Liver (tissue), 3 donors: Measurements from ENCODE around the gene SGCD.

Experiments
- EGR1 ChIP-seq, 2 donors: IDR thresholded peaks; 2 replicates each; pipeline ENCODE4 v1.6.1; 2016 to 2018; ENCODE audit warnings: antibody characterized with exemption in 2 of 2, low read depth in 2 of 2
- FOXA1 ChIP-seq: IDR thresholded peaks from 2 replicates; pipeline ENCODE4 v1.6.1; 2016; ENCODE audit warnings: antibody characterized with exemption
- GABPA ChIP-seq, 2 donors: IDR thresholded peaks in 1 of 2; conservative IDR thresholded peaks in 1 of 2; 2 replicates each; pipeline ENCODE4 v1.6.1; 2016; ENCODE audit warnings: antibody characterized with exemption in 2 of 2, mild to moderate bottlenecking in 1 of 2, moderate library complexity in 1 of 2
- HNF4A ChIP-seq, 2 donors: conservative IDR thresholded peaks; 2 replicates each; pipeline ENCODE4 v1.6.1; 2016; ENCODE audit warnings: antibody characterized with exemption in 2 of 2, mild to moderate bottlenecking in 2 of 2
- HNF4G ChIP-seq: IDR thresholded peaks from 2 replicates; pipeline ENCODE4 v1.6.1; 2016; ENCODE audit warnings: antibody characterized with exemption
- JUND ChIP-seq, 2 donors: IDR thresholded peaks; 2 replicates each; pipeline ENCODE4 v1.6.1; 2016; ENCODE audit warnings: antibody characterized with exemption in 2 of 2
- NR2F2 ChIP-seq: IDR thresholded peaks from 2 replicates; pipeline ENCODE4 v1.6.1; 2016; ENCODE audit warnings: antibody characterized with exemption
- RAD21 ChIP-seq, 2 donors: IDR thresholded peaks; 2 replicates each; pipeline ENCODE4 v1.6.1; 2016; ENCODE audit warnings: antibody characterized with exemption in 2 of 2, mild to moderate bottlenecking in 2 of 2
- SP1 ChIP-seq: IDR thresholded peaks from 2 replicates; pipeline ENCODE4 v1.6.1; 2018; ENCODE audit warnings: antibody characterized with exemption, mild to moderate bottlenecking
- TAF1 ChIP-seq: conservative IDR thresholded peaks from 2 replicates; pipeline ENCODE4 v1.6.1; 2016; ENCODE audit warnings: antibody characterized with exemption, mild to moderate bottlenecking
- YY1 ChIP-seq: IDR thresholded peaks from 2 replicates; pipeline ENCODE4 v1.6.1; 2016; ENCODE audit warnings: antibody characterized with exemption, mild to moderate bottlenecking
- TF ChIP-seq, protein P1 (sequence below): fragments of 150-350 bp; IDR thresholded peaks from 2 replicates; pipeline ENCODE4 v1.5.1; 2017; ENCODE audit warnings: improper control_type of control experiment, low read depth, low read length; ENCODE audit not compliant: missing input control
- TF ChIP-seq, protein P2 (sequence below): IDR thresholded peaks from 2 replicates; pipeline ENCODE4 v1.6.1; 2016; ENCODE audit warnings: antibody characterized with exemption, mild to moderate bottlenecking
- TF ChIP-seq, protein P3 (sequence below): IDR thresholded peaks from 2 replicates; pipeline ENCODE4 v1.6.1; 2016; ENCODE audit warnings: antibody characterized with exemption
- donor health status: healthy.
- donor health status: healthy.

DNA sequence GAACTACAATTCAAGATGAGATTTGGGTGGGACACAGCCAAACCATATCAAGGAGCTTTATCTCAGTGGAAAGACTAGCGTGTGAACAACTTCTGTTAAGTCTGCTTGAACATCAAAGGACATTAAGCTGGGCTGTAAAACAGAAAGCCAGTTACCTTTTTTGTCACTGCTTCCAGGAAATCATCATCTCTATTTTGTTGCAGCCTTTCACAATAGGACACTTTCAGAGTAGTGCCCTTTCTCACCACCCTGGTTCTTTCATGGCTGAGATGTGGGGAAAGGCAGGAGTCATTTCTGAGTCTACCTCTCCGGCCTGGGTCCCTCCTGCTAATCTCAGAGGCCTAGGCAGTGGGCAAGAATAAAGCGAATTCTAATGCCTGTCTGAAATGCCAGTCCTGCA lies 426.9 kb downstream of the SGCD start:
- TF ChIP-seq FOXA1 = no peak
- TF ChIP-seq, protein P1, sequence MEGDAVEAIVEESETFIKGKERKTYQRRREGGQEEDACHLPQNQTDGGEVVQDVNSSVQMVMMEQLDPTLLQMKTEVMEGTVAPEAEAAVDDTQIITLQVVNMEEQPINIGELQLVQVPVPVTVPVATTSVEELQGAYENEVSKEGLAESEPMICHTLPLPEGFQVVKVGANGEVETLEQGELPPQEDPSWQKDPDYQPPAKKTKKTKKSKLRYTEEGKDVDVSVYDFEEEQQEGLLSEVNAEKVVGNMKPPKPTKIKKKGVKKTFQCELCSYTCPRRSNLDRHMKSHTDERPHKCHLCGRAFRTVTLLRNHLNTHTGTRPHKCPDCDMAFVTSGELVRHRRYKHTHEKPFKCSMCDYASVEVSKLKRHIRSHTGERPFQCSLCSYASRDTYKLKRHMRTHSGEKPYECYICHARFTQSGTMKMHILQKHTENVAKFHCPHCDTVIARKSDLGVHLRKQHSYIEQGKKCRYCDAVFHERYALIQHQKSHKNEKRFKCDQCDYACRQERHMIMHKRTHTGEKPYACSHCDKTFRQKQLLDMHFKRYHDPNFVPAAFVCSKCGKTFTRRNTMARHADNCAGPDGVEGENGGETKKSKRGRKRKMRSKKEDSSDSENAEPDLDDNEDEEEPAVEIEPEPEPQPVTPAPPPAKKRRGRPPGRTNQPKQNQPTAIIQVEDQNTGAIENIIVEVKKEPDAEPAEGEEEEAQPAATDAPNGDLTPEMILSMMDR = no peak
- TF ChIP-seq TAF1 = no peak
- no peak for TF ChIP-seq GABPA (IDR thresholded peaks at IDR 0.05 in 1 of 2, conservative IDR thresholded peaks at IDR 0.05 in 1 of 2)
- no peak for TF ChIP-seq RAD21 (IDR thresholded peaks at IDR 0.05)
- no peak for TF ChIP-seq JUND (IDR thresholded peaks at IDR 0.05)
- no peak for TF ChIP-seq HNF4A (conservative IDR thresholded peaks at IDR 0.05)
- TF ChIP-seq EGR1 (IDR thresholded peaks at IDR 0.05; ENCODE audit: low read depth in 2 of 2) = no peak
- TF ChIP-seq, protein P2, sequence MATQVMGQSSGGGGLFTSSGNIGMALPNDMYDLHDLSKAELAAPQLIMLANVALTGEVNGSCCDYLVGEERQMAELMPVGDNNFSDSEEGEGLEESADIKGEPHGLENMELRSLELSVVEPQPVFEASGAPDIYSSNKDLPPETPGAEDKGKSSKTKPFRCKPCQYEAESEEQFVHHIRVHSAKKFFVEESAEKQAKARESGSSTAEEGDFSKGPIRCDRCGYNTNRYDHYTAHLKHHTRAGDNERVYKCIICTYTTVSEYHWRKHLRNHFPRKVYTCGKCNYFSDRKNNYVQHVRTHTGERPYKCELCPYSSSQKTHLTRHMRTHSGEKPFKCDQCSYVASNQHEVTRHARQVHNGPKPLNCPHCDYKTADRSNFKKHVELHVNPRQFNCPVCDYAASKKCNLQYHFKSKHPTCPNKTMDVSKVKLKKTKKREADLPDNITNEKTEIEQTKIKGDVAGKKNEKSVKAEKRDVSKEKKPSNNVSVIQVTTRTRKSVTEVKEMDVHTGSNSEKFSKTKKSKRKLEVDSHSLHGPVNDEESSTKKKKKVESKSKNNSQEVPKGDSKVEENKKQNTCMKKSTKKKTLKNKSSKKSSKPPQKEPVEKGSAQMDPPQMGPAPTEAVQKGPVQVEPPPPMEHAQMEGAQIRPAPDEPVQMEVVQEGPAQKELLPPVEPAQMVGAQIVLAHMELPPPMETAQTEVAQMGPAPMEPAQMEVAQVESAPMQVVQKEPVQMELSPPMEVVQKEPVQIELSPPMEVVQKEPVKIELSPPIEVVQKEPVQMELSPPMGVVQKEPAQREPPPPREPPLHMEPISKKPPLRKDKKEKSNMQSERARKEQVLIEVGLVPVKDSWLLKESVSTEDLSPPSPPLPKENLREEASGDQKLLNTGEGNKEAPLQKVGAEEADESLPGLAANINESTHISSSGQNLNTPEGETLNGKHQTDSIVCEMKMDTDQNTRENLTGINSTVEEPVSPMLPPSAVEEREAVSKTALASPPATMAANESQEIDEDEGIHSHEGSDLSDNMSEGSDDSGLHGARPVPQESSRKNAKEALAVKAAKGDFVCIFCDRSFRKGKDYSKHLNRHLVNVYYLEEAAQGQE = no peak
- no peak for TF ChIP-seq YY1
- TF ChIP-seq HNF4G = no peak
- no peak for TF ChIP-seq NR2F2
- TF ChIP-seq, protein P3, sequence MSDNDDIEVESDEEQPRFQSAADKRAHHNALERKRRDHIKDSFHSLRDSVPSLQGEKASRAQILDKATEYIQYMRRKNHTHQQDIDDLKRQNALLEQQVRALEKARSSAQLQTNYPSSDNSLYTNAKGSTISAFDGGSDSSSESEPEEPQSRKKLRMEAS = no peak
- no peak for TF ChIP-seq SP1
